HEK293 (cell line): ENCODE measurements around the gene CACNG4.

ENCODE experiments used
- CTCF ChIA-PET: fragments of 350-600 bp; formaldehyde crosslinking; extraction: SDS; loops from one replicate; lab custom pipeline; 2021; ENCODE audit warnings: antibody characterized with exemption; lab: Yijun Ruan, JAX
- POLR2A ChIA-PET: fragments of 300-600 bp; formaldehyde crosslinking; extraction: SDS; loops from one replicate; lab custom pipeline; 2020; ENCODE audit warnings: antibody characterized with exemption, inconsistent platforms; lab: Yijun Ruan, JAX
- H3K27ac ChIP-seq: fragments of 200-500 bp; sonication (Bioruptor generic); 2 replicates; pipeline ENCODE4 v1.5.1; 2014; ENCODE audit warnings: low read depth, low read length, control low read depth, inconsistent platforms; ENCODE audit errors: extremely low read depth
- H3K36me3 ChIP-seq, 2 experiments: fragments of 200-500 bp in 1 of 2; sonication (Bioruptor generic) in 1 of 2; 1 replicate in 1 of 2; 2 replicates in 1 of 2; pipeline ENCODE4 v1.5.1; 2014 to 2017; ENCODE audit warnings: inconsistent platforms in 2 of 2, low read length in 2 of 2; ENCODE audit not compliant: control insufficient read depth in 2 of 2, insufficient read depth in 1 of 2
- H3K4me1 ChIP-seq: fragments of 200-500 bp; sonication (Bioruptor generic); 2 replicates; pipeline ENCODE4 v1.5.1; 2014; ENCODE audit warnings: mild to moderate bottlenecking, low read length, inconsistent platforms; ENCODE audit not compliant: control insufficient read depth, insufficient read depth
- H3K4me3 ChIP-seq: 2 replicates; pipeline ENCODE4 v1.5.1; 2011; ENCODE audit warnings: low read depth, mild to moderate bottlenecking, control low read depth, low read length, moderate library complexity
- H3K9me3 ChIP-seq: fragments of 200-500 bp; sonication (Bioruptor generic); 2 replicates; pipeline ENCODE4 v1.5.1; 2014; ENCODE audit warnings: low read depth, low read length, inconsistent platforms; ENCODE audit not compliant: control insufficient read depth, insufficient read depth
- GLI2 ChIP-seq: fragments of 450-650 bp; formaldehyde crosslinking; IDR thresholded peaks from 2 replicates; pipeline ENCODE4; 2017; ENCODE audit warnings: missing biosample characterization, missing genetic modification characterization, low read depth, borderline replicate concordance
- GLIS1 ChIP-seq: fragments of 450-650 bp; formaldehyde crosslinking; IDR thresholded peaks from 2 replicates; pipeline ENCODE4 v1.5.1; 2016; ENCODE audit warnings: missing biosample characterization, missing genetic modification characterization
- GLIS2 ChIP-seq: fragments of 450-650 bp; formaldehyde crosslinking; IDR thresholded peaks from 2 replicates; pipeline ENCODE4 v1.5.1; 2016; ENCODE audit warnings: missing biosample characterization, missing genetic modification characterization
- YY1 ChIP-seq: fragments of 450-650 bp; formaldehyde crosslinking; IDR thresholded peaks from 2 replicates; pipeline ENCODE4 v1.5.1; 2018; ENCODE audit warnings: missing biosample characterization, missing genetic modification characterization
- ZBTB21 ChIP-seq: fragments of 450-650 bp; formaldehyde crosslinking; IDR thresholded peaks from 2 replicates; pipeline ENCODE4 v1.5.1; 2017; ENCODE audit warnings: missing biosample characterization, missing genetic modification characterization
- ZBTB7A ChIP-seq: fragments of 450-650 bp; formaldehyde crosslinking; IDR thresholded peaks from 2 replicates; pipeline ENCODE4 v1.5.1; 2016; ENCODE audit warnings: low read depth, missing biosample characterization, missing genetic modification characterization
- ZFP37 ChIP-seq: fragments of 450-650 bp; formaldehyde crosslinking; IDR thresholded peaks from 2 replicates; pipeline ENCODE4 v1.5.1; 2016; ENCODE audit warnings: missing biosample characterization, missing genetic modification characterization
- ZIC2 ChIP-seq: fragments of 450-650 bp; formaldehyde crosslinking; IDR thresholded peaks from 2 replicates; pipeline ENCODE4 v1.5.1; 2016; ENCODE audit warnings: missing biosample characterization, missing genetic modification characterization
- ZNF121 ChIP-seq: fragments of 450-650 bp; formaldehyde crosslinking; IDR thresholded peaks from 2 replicates; pipeline ENCODE4 v1.5.1; 2016; ENCODE audit warnings: missing biosample characterization, missing genetic modification characterization
- ZNF157 ChIP-seq: fragments of 450-650 bp; formaldehyde crosslinking; IDR thresholded peaks from 2 replicates; pipeline ENCODE4 v1.5.1; 2016; ENCODE audit warnings: missing biosample characterization, missing genetic modification characterization
- ZNF169 ChIP-seq: fragments of 450-650 bp; formaldehyde crosslinking; IDR thresholded peaks from 2 replicates; pipeline ENCODE4 v1.5.1; 2016; ENCODE audit warnings: missing biosample characterization, missing genetic modification characterization
- ZNF19 ChIP-seq: fragments of 450-650 bp; formaldehyde crosslinking; IDR thresholded peaks from 2 replicates; pipeline ENCODE4; 2016; ENCODE audit warnings: missing biosample characterization, missing genetic modification characterization, low read depth
- ZNF221 ChIP-seq: fragments of 450-650 bp; formaldehyde crosslinking; IDR thresholded peaks from 2 replicates; pipeline ENCODE4 v1.5.1; 2017; ENCODE audit warnings: missing biosample characterization, missing genetic modification characterization, borderline replicate concordance
- ZNF292 ChIP-seq: fragments of 450-650 bp; formaldehyde crosslinking; IDR thresholded peaks from 2 replicates; pipeline ENCODE4 v1.5.1; 2016; ENCODE audit warnings: low read depth, missing biosample characterization, missing genetic modification characterization, borderline replicate concordance
- ZNF37A ChIP-seq: fragments of 450-650 bp; IDR thresholded peaks from 2 replicates; pipeline ENCODE4 v1.5.1; 2018; ENCODE audit warnings: missing biosample characterization, missing genetic modification characterization
- ZNF529 ChIP-seq: fragments of 450-650 bp; formaldehyde crosslinking; IDR thresholded peaks from 2 replicates; pipeline ENCODE4 v1.5.1; 2017; ENCODE audit warnings: missing genetic modification characterization, missing biosample characterization; ENCODE audit not compliant: insufficient replicate concordance
- ZNF544 ChIP-seq: fragments of 450-650 bp; formaldehyde crosslinking; IDR thresholded peaks from 2 replicates; pipeline ENCODE4 v1.5.0; 2017; ENCODE audit warnings: missing biosample characterization, missing genetic modification characterization
- ZNF621 ChIP-seq: fragments of 450-650 bp; formaldehyde crosslinking; IDR thresholded peaks from 2 replicates; pipeline ENCODE4 v1.5.1; 2017; ENCODE audit warnings: missing biosample characterization, missing genetic modification characterization
- ZNF624 ChIP-seq: fragments of 450-650 bp; formaldehyde crosslinking; IDR thresholded peaks from 2 replicates; pipeline ENCODE4 v1.5.1; 2017; ENCODE audit warnings: missing biosample characterization, missing genetic modification characterization
- ZNF626 ChIP-seq: fragments of 450-650 bp; sonication (Bioruptor Pico); formaldehyde crosslinking; IDR thresholded peaks from 2 replicates; pipeline ENCODE4 v1.5.1; 2018; ENCODE audit warnings: missing biosample characterization, missing genetic modification characterization, inconsistent platforms
- ZNF629 ChIP-seq: fragments of 450-650 bp; formaldehyde crosslinking; IDR thresholded peaks from 2 replicates; pipeline ENCODE4 v1.5.1; 2017; ENCODE audit warnings: missing biosample characterization, missing genetic modification characterization
- ZNF658 ChIP-seq: fragments of 450-650 bp; formaldehyde crosslinking; IDR thresholded peaks from 2 replicates; pipeline ENCODE4; 2016; ENCODE audit warnings: missing biosample characterization, missing genetic modification characterization
- ZNF791 ChIP-seq: fragments of 450-650 bp; formaldehyde crosslinking; IDR thresholded peaks from 2 replicates; pipeline ENCODE4 v1.5.1; 2016; ENCODE audit warnings: missing biosample characterization, missing genetic modification characterization
- ZNF792 ChIP-seq: fragments of 450-650 bp; formaldehyde crosslinking; IDR thresholded peaks from 2 replicates; pipeline ENCODE4 v1.5.1; 2016; ENCODE audit warnings: missing biosample characterization, missing genetic modification characterization
- TF ChIP-seq, protein P1 (sequence below): fragments of 450-650 bp; formaldehyde crosslinking; IDR thresholded peaks from 2 replicates; pipeline ENCODE4 v1.5.1; 2017; ENCODE audit warnings: missing biosample characterization, missing genetic modification characterization
- TF ChIP-seq, protein P2 (sequence below): sonication (generic); formaldehyde crosslinking; IDR thresholded peaks from 2 replicates; pipeline ENCODE4 v1.8.1; 2022; ENCODE audit warnings: mild to moderate bottlenecking, moderate library complexity, missing genetic modification reagents

CACNG4 gene

DNA sequence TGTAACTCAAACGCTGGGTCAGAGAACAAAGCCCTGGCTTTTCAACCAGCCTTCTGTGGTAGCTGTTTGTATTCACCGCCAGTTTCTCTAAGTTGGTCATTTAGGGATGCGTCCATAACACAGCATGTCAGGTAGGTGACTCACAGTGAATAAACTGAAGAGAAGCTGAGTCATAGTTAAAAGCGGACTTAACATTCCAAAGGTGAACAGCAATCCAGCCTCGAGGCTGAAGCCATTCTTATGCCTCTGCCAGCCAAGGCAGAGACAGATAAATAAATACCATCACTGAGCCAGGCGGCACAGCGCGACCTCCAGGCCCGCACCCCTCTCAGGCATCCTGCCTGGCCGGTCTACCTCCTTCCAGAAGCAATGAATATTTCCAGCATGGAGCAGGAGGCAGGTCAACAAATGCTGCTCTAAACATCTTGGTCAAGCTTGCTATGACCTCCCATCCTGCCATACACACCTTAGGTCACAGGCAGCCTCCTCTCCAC, 12.4 kb upstream of the CACNG4 start (continued):
- TF ChIP-seq, protein P1, sequence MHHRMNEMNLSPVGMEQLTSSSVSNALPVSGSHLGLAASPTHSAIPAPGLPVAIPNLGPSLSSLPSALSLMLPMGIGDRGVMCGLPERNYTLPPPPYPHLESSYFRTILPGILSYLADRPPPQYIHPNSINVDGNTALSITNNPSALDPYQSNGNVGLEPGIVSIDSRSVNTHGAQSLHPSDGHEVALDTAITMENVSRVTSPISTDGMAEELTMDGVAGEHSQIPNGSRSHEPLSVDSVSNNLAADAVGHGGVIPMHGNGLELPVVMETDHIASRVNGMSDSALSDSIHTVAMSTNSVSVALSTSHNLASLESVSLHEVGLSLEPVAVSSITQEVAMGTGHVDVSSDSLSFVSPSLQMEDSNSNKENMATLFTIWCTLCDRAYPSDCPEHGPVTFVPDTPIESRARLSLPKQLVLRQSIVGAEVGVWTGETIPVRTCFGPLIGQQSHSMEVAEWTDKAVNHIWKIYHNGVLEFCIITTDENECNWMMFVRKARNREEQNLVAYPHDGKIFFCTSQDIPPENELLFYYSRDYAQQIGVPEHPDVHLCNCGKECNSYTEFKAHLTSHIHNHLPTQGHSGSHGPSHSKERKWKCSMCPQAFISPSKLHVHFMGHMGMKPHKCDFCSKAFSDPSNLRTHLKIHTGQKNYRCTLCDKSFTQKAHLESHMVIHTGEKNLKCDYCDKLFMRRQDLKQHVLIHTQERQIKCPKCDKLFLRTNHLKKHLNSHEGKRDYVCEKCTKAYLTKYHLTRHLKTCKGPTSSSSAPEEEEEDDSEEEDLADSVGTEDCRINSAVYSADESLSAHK, result no peak
- TF ChIP-seq ZNF529 (no peak), GLIS2 (tag by site-specific recombination) (peak; percentile 54), ZNF292 (no peak), ZNF19 (tag by site-specific recombination) (no peak), YY1 (tag by site-specific recombination) (no peak), ZNF791 (tag by site-specific recombination) (no peak), ZNF658 (tag by site-specific recombination) (no peak), ZBTB7A (tag by site-specific recombination) (no peak), ZNF792 (no peak), ZFP37 (no peak; the same call in 1 of the 2 replicates), ZNF121 (tag by site-specific recombination) (no peak), ZNF629 (tag by site-specific recombination) (peak; percentile 86), ZNF169 (no peak), ZNF221 (tag by site-specific recombination) (no peak), ZNF624 (no peak), ZNF626 (tag by site-specific recombination) (no peak), ZNF37A (tag by site-specific recombination) (no peak), ZIC2 (tag by site-specific recombination) (0 out of 2 replicates have a peak, but pooled peaks have one; percentile 24), ZNF544 (no peak)
- TF ChIP-seq, protein P2, sequence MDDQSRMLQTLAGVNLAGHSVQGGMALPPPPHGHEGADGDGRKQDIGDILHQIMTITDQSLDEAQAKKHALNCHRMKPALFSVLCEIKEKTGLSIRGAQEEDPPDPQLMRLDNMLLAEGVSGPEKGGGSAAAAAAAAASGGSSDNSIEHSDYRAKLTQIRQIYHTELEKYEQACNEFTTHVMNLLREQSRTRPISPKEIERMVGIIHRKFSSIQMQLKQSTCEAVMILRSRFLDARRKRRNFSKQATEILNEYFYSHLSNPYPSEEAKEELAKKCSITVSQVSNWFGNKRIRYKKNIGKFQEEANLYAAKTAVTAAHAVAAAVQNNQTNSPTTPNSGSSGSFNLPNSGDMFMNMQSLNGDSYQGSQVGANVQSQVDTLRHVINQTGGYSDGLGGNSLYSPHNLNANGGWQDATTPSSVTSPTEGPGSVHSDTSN (CRISPR knock-in tag), result no peak
- TF ChIP-seq, all 188 proteins: peak for 26

DNA sequence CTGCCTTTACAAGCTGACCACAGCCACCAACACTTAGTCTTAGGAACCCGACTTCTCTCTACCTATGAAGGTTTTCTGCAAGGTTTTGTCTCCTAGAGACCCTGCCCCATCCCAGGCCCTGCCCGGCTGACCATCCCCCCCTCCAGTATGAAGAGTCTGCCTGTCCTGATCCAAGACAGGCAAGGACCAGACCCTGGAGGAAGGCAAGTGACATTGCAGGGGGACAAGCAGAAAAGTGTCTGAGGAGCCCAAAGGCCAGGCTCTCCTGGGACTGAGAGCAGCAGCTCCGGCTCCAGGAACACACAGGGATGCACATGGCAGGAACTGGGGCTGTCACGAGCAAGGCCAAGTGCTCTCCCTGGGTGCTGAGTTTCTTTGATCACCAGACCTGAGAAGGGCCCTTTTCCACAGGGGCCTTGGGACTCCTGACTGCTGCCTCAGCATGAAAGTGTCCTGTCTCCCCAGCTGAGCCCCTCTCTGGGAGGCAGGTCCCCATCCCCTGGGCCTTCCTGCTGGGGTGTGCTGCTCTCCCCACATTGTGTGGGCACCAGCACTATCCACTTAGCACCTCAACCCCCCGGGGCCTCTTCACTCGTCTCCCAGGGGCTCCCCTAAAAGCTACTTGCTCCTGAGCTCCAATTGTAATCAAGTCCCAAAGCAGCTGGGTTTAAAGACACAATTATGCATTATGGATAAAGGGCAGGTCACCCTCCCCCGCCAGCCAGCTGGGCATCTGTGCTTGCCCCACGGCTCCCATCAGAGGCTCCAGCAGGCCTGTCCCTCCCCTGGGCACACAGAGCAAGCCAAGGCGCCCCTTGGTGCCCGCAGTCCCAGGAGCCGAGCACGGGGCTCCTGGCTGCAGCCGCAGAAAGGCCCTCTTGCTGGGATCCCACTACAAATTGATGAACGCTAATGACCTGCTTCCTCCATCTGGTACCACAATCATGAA, 11.6 kb upstream of the CACNG4 start:
- ChIA-PET CTCF (no interaction called here), POLR2A (interaction anchor here (1.5 kb wide), 1 partner anchor 11 kb away, joined by 5 read pairs; the partner anchor contains the start of gene CACNG4)
- no peaks in the 10 kb centered on the region for H3K9me3 ChIP-seq
- peak; percentile 87 for TF ChIP-seq GLIS1 (tag by site-specific recombination)
- no peak for TF ChIP-seq GLI2 (tag by site-specific recombination)
- TF ChIP-seq ZIC2 (tag by site-specific recombination), result peak; percentile 72
- TF ChIP-seq ZNF621 (tag by site-specific recombination), result no peak
- no peak for TF ChIP-seq ZBTB21 (tag by site-specific recombination)
- no peak for TF ChIP-seq ZNF157 (tag by site-specific recombination)
- no peak overlapping the region for H3K27ac ChIP-seq
- H3K4me1 ChIP-seq, result peaks cover 2% of the 10 kb centered on the region; the same call in 1 of the 2 replicates
- H3K4me3 ChIP-seq, result no peak overlapping the region
- H3K36me3 ChIP-seq, result no peaks in the 10 kb centered on the region
